Measurements from ENCODE around the gene IL19. TPM values are rescaled to one million over a fixed set of nuclear protein-coding genes. Genes with fewer than 3 reads are reported as not detected.
A peak's percentile ranks its signal among the peaks of the same experiment; 100 is the strongest.

The IL19 gene
- total RNA-seq, 1 experiment from 2014 or later = not detected

GRCh38 chr1:206891412-206891811 is 120.8 kb downstream of the IL19 start:
- H3K9ac ChIP-seq (ENCODE audit: extremely low read depth, insufficient read length, low read length) = no peak overlapping the region
- no peak overlapping the region for H3K4ac ChIP-seq (ENCODE audit: low read depth, low read length)
- Mint-ChIP-seq H3K4me3 (no peak overlapping the region), H3K27me3 (ENCODE audit: low read depth) (peaks cover 3% of the 10 kb centered on the region; the same call in 1 of the 2 replicates), H3K36me3 (ENCODE audit: insufficient read depth in 1 of 3, low read depth in 3 of 3) (no peaks in the 10 kb centered on the region), H3K4me1 (peaks cover 22 to 26% of the 10 kb centered on the region in 2 experiments), H3K9me3 (no peaks in the 10 kb centered on the region), H3K27ac (no peak overlapping the region)
- no peak overlapping the region for H2BK12ac ChIP-seq (ENCODE audit: insufficient read length, low read depth, low read length)
- H3K18ac ChIP-seq (ENCODE audit: insufficient read length, low read depth, low read length) = no peak overlapping the region
- H3K56ac ChIP-seq (ENCODE audit: insufficient read length, low read depth, low read length) = no peak overlapping the region
- no peaks in the 10 kb centered on the region for H3K9me3 ChIP-seq (ENCODE audit: control insufficient read depth, low read depth, low read length)
- H3K4me2 ChIP-seq (ENCODE audit: insufficient read depth, insufficient read length, low read length) = no peak overlapping the region
- no peaks in the 10 kb centered on the region for H4K20me1 ChIP-seq (ENCODE audit: control insufficient read depth, insufficient read depth, insufficient read length)
- no peak overlapping the region for H4K8ac ChIP-seq (replicated peaks; ENCODE audit: insufficient read length, low read depth, low read length)
- peak overlapping the region; percentile 49 for H2BK20ac ChIP-seq (ENCODE audit: low read depth, low read length, poor library complexity, severe bottlenecking)
- no peaks in the 10 kb centered on the region for H3K23me2 ChIP-seq (ENCODE audit: insufficient read length, low read depth, low read length, poor library complexity, severe bottlenecking)
- H2BK120ac ChIP-seq (ENCODE audit: low read depth, low read length, poor library complexity, severe bottlenecking) = no peak overlapping the region
- TF ChIP-seq, protein P1, sequence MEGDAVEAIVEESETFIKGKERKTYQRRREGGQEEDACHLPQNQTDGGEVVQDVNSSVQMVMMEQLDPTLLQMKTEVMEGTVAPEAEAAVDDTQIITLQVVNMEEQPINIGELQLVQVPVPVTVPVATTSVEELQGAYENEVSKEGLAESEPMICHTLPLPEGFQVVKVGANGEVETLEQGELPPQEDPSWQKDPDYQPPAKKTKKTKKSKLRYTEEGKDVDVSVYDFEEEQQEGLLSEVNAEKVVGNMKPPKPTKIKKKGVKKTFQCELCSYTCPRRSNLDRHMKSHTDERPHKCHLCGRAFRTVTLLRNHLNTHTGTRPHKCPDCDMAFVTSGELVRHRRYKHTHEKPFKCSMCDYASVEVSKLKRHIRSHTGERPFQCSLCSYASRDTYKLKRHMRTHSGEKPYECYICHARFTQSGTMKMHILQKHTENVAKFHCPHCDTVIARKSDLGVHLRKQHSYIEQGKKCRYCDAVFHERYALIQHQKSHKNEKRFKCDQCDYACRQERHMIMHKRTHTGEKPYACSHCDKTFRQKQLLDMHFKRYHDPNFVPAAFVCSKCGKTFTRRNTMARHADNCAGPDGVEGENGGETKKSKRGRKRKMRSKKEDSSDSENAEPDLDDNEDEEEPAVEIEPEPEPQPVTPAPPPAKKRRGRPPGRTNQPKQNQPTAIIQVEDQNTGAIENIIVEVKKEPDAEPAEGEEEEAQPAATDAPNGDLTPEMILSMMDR (conservative IDR thresholded peaks at IDR 0.05) = no peak
- H3T11ph ChIP-seq (ENCODE audit: low read length) = no peak overlapping the region
- H3K4me1 ChIP-seq (ENCODE audit: insufficient read depth, low read length) = peaks cover 6% of the 10 kb centered on the region
- H3K27ac ChIP-seq (ENCODE audit: insufficient read length, low read depth, low read length) = no peak overlapping the region
- no peak overlapping the region for H2BK5ac ChIP-seq (ENCODE audit: insufficient read length, low read length)
- no peak overlapping the region for H3K23ac ChIP-seq (ENCODE audit: insufficient read length, low read depth, low read length)
- no peak overlapping the region for H3K14ac ChIP-seq (ENCODE audit: insufficient read depth, low read length)
- DNase-seq = no peak
- no CpG with 5 or more reads among the region's 1 CpG for WGBS (ENCODE audit: extremely low coverage, insufficient read length, low lambda C conversion rate)
- no peak overlapping the region for H4K91ac ChIP-seq (ENCODE audit: insufficient read length, low read depth, low read length)
- no peak overlapping the region for H4K5ac ChIP-seq (ENCODE audit: insufficient read length, low read depth, low read length)
- H3K79me2 ChIP-seq (ENCODE audit: insufficient read depth, low read length) = no peaks in the 10 kb centered on the region
- no peak overlapping the region for H2AK5ac ChIP-seq (ENCODE audit: insufficient read length, low read length)
- H2BK15ac ChIP-seq (ENCODE audit: low read depth, low read length) = no peak overlapping the region
- no peaks in the 10 kb centered on the region for H3K79me1 ChIP-seq (ENCODE audit: insufficient read depth, low read depth, low read length, poor library complexity, severe bottlenecking)
- no peaks in the 10 kb centered on the region for H3K27me3 ChIP-seq (ENCODE audit: insufficient read depth, low read length)
- H2AFZ ChIP-seq (ENCODE audit: low read length) = no peak overlapping the region

Other genes starting within 250 kb of the IL19 start
- gene EIF2D, start 158.3 kb upstream of the IL19 start, total RNA-seq (2021) = 32.7 and 35.8 TPM in 2 replicates
- 4.0 and 4.7 TPM in 2 replicates for gene DYRK3, start 135.2 kb upstream of the IL19 start, total RNA-seq (2021)
- 48.0 and 50.1 TPM in 2 replicates for gene MAPKAPK2, start 85.9 kb upstream of the IL19 start, total RNA-seq (2021)
- not detected in 2 replicates for gene IL10, start 1.7 kb downstream of the IL19 start, total RNA-seq (2021)
- not detected in 2 replicates for gene IL20, start 94.8 kb downstream of the IL19 start, total RNA-seq (2021)
- gene IL24, start 126.7 kb downstream of the IL19 start, total RNA-seq (2021) = not detected in 2 replicates
- gene FCMR, start 151.2 kb downstream of the IL19 start, total RNA-seq (2021) = not detected in 2 replicates
- gene PIGR, start 175.7 kb downstream of the IL19 start, total RNA-seq (2021) = not detected in 2 replicates
- not detected in 2 replicates for gene FCAMR, start 199.7 kb downstream of the IL19 start, total RNA-seq (2021)

Data from H9 (cell line).